Dermis blood vessel endothelial cell (primary cell): Measurements from ENCODE around the gene PCDHA6. TPM values are rescaled to one million over a fixed set of nuclear protein-coding genes. Genes with fewer than 3 reads are reported as not detected.
"Not testable (repeated sequence)": the region's sequence is repeated elsewhere in the genome, so short reads cannot be mapped to it uniquely, and the experiment has no call there.

ENCODE experiments used
- DNase-seq: peaks from one replicate; pipeline ENCODE4 v3.0.0; 2010
- total RNA-seq: library from RNA; depleted of rRNA; stranded (reverse); fragments of >200 nt; gene quantifications from 2 replicates; pipeline ENCODE4 v1.2.3, GENCODE V29; 2014

The PCDHA6 gene
- total RNA-seq, 1 donor from 2014 or later = 0.17 TPM

GRCh38 chr5:140857177-140857986 is 29.6 kb downstream of the PCDHA6 start:
- DNase-seq = no peak

GRCh38 chr5:140857987-140858240 is 30.2 kb downstream of the PCDHA6 start:
- no peak for DNase-seq

GRCh38 chr5:140862441-140863295 is 34.9 kb downstream of the PCDHA6 start:
- no peak for DNase-seq

- peak; percentile 22 for DNase-seq
These were observed 41.2 kb downstream of the PCDHA6 start, which contains the start of gene PCDHA11 for GRCh38 chr5:140868721-140869554. Gene PCDHA11 (plus strand): TSS chr5:140868957. CDS start chr5:140869104, 147 bp downstream.

- DNase-seq = peak; percentile 5
These were observed 41.8 kb downstream of the PCDHA6 start for GRCh38 chr5:140869555-140869886.

GRCh38 chr5:140870221-140871201 is 42.8 kb downstream of the PCDHA6 start:
- no peak for DNase-seq

GRCh38 chr5:140875085-140876065 is 47.6 kb downstream of the PCDHA6 start, which contains the start of gene PCDHA12:
Gene PCDHA12 (plus strand): TSS chr5:140875308. CDS start chr5:140875473, 165 bp downstream.
- no peak for DNase-seq

- not testable (repeated sequence) for DNase-seq
These were observed 48.9 kb downstream of the PCDHA6 start for GRCh38 chr5:140876541-140877261.

GRCh38 chr5:140877262-140877581 is 49.5 kb downstream of the PCDHA6 start:
- DNase-seq = no peak

Other genes starting within 250 kb of the PCDHA6 start
- 1.7 and 3.2 TPM in 2 replicates for gene CD14, start 194.8 kb upstream of the PCDHA6 start, total RNA-seq
- 18.0 and 50.2 TPM in 2 replicates for gene TMCO6, start 188.5 kb upstream of the PCDHA6 start, total RNA-seq
- 24.9 and 40.8 TPM in 2 replicates for gene NDUFA2, start 180.3 kb upstream of the PCDHA6 start, total RNA-seq
- gene IK, start 180.1 kb upstream of the PCDHA6 start, total RNA-seq = 114 and 125 TPM in 2 replicates
- gene WDR55, start 163.1 kb upstream of the PCDHA6 start, total RNA-seq = 41.1 and 45.1 TPM in 2 replicates
- 0.14 and 0.68 TPM in 2 replicates for gene DND1, start 154.4 kb upstream of the PCDHA6 start, total RNA-seq
- 53.1 and 73.4 TPM in 2 replicates for gene HARS1, start 136.6 kb upstream of the PCDHA6 start, total RNA-seq
- gene HARS2, start 136.5 kb upstream of the PCDHA6 start, total RNA-seq = 31.5 and 32.3 TPM in 2 replicates
- 55.5 and 62.3 TPM in 2 replicates for gene ZMAT2, start 127.5 kb upstream of the PCDHA6 start, total RNA-seq
- gene PCDHA1, start 41.8 kb upstream of the PCDHA6 start, total RNA-seq = 0.17 TPM in 1 of 2 replicates, not detected in the other
- gene PCDHA2, start 33.1 kb upstream of the PCDHA6 start, total RNA-seq = 0.17 TPM in 1 of 2 replicates, not detected in the other
- gene PCDHA3, start 26.9 kb upstream of the PCDHA6 start, total RNA-seq = 0.14 and 0.17 TPM in 2 replicates
- gene PCDHA4, start 20.9 kb upstream of the PCDHA6 start, total RNA-seq = 0.17 and 0.23 TPM in 2 replicates
- gene PCDHA5, start 6.3 kb upstream of the PCDHA6 start, total RNA-seq = 0.17 TPM in 1 of 2 replicates, not detected in the other
- 0.19 and 0.34 TPM in 2 replicates for gene PCDHA7, start 6.3 kb downstream of the PCDHA6 start, total RNA-seq
- 0.05 TPM in 1 of 2 replicates, not detected in the other for gene PCDHA8, start 13.2 kb downstream of the PCDHA6 start, total RNA-seq
- gene PCDHA9, start 20.4 kb downstream of the PCDHA6 start, total RNA-seq = under 0.01 TPM in 2 replicates
- gene PCDHA10, start 27.9 kb downstream of the PCDHA6 start, total RNA-seq = 0.09 and 0.17 TPM in 2 replicates
- gene PCDHA11, start 41.0 kb downstream of the PCDHA6 start, total RNA-seq = 0.17 and 0.28 TPM in 2 replicates
- 0.17 TPM in 1 of 2 replicates, not detected in the other for gene PCDHA12, start 47.3 kb downstream of the PCDHA6 start, total RNA-seq
- gene PCDHA13, start 54.2 kb downstream of the PCDHA6 start, total RNA-seq = under 0.01 TPM in 1 of 2 replicates, not detected in the other
- gene PCDHAC1, start 98.3 kb downstream of the PCDHA6 start, total RNA-seq = under 0.01 and 0.17 TPM in 2 replicates
- 0.28 and 0.34 TPM in 2 replicates for gene PCDHAC2, start 138.5 kb downstream of the PCDHA6 start, total RNA-seq
- not detected in 2 replicates for gene PCDHB1, start 223.4 kb downstream of the PCDHA6 start, total RNA-seq